ENCODE data around the gene DICER1. TPM values are rescaled to one million over a fixed set of nuclear protein-coding genes. Genes with fewer than 3 reads are reported as not detected.

Gene DICER1
- total and polyA plus RNA-seq, 2 experiments from 2014 or later, result 21.4 to 59.2 TPM

DNA sequence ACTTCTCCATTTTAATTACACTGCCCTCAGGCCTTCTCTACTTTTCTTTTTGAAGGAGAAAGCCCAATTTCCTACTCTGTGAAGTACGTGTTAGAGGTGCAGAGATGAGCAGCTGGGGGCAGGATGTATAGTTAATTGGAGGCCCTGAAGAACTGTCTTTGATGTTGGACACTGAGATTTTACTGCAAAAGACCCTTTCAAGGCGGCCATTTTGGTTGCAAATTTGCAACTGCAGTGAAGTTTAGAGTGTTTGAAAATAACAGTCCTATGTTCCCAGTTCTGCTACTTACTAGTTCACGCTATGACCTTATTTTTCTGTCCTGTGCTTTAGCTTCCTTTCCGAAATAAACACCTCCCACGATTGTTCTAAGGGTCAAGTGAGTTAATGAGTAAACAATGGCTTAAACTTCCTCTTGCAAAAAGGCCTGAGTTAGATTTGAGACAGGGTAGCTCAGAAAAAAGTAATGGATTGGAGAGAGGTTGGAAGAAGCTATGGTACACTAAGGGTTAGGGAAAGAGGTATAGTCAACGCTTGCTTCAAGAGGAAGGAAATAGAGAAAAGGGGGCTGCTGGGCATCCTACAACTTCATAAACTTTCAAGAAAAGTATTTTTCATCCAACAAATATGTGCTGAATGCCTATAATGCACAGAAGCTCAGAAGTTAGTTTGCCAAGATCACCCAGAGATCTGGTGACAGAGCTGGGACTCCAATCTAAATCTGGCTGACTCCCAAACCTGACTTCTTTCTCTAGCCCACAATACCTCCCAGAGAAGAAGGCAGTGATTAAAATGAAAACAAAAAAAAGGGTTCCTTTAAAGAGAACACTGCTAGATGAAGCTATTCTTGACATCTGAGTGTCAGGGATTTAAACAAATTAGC is 26.4 kb upstream of the DICER1 start:
- Mint-ChIP-seq H3K4me1 (peaks cover 27% of the 10 kb centered on the region), H3K27me3 (ENCODE audit: insufficient read depth, low read depth, poor library complexity) (no peaks in the 10 kb centered on the region), H3K36me3 (ENCODE audit: low read depth) (peaks cover 10% of the 10 kb centered on the region), H3K4me3 (no peak overlapping the region), H3K9me3 (peaks cover 16% of the 10 kb centered on the region; the same call in 2 of the 3 replicates), H3K27ac (no peak overlapping the region)
- no peak overlapping the region for H2AFZ ChIP-seq
- no peak overlapping the region for H3K4me3 ChIP-seq
- H3F3A ChIP-seq (replicated peaks; ENCODE audit: low read depth), result no peaks in the 10 kb centered on the region
- no peaks in the 10 kb centered on the region for H3K9me2 ChIP-seq (ENCODE audit: insufficient read depth)
- H3K79me2 ChIP-seq (replicated peaks; ENCODE audit: insufficient read depth), result no peaks in the 10 kb centered on the region
- ATAC-seq (no peak), DNase-seq (ENCODE audit: low spot score) (no peak)
- peaks cover 4% of the 10 kb centered on the region; the same call in 1 of the 2 replicates for H3K36me3 ChIP-seq (ENCODE audit: insufficient read depth)
- peaks cover 8% of the 10 kb centered on the region for H3K4me1 ChIP-seq (ENCODE audit: insufficient read depth)
- no peak overlapping the region for H3K27ac ChIP-seq (ENCODE audit: low read depth)
- no peak overlapping the region for H3K4me2 ChIP-seq
- no peak for TF ChIP-seq EZH2phosphoT487 (IDR thresholded peaks at IDR 0.05; ENCODE audit: unreplicated experiment)
- no peak for TF ChIP-seq JUNB (IDR thresholded peaks at IDR 0.05; ENCODE audit: unreplicated experiment)
- no peak for TF ChIP-seq CREB1 (CRISPR knock-in tag; IDR thresholded peaks at IDR 0.05; ENCODE audit: low read depth)
- no peak for TF ChIP-seq REST (IDR thresholded peaks at IDR 0.05; ENCODE audit: unreplicated experiment)
- TF ChIP-seq, protein P1, sequence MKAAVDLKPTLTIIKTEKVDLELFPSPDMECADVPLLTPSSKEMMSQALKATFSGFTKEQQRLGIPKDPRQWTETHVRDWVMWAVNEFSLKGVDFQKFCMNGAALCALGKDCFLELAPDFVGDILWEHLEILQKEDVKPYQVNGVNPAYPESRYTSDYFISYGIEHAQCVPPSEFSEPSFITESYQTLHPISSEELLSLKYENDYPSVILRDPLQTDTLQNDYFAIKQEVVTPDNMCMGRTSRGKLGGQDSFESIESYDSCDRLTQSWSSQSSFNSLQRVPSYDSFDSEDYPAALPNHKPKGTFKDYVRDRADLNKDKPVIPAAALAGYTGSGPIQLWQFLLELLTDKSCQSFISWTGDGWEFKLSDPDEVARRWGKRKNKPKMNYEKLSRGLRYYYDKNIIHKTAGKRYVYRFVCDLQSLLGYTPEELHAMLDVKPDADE (IDR thresholded peaks at IDR 0.05), result no peak
- no peaks in the 10 kb centered on the region for H4K20me1 ChIP-seq (replicated peaks; ENCODE audit: insufficient read depth)
- H3K27me3 ChIP-seq (ENCODE audit: insufficient read depth), result no peaks in the 10 kb centered on the region

GRCh38 chr14:95183082-95183481 is 25.8 kb upstream of the DICER1 start:
- Mint-ChIP-seq H3K4me3 (no peak overlapping the region), H3K9me3 (peaks cover 9% of the 10 kb centered on the region; the same call in 2 of the 3 replicates), H3K4me1 (peaks cover 27% of the 10 kb centered on the region), H3K27ac (no peak overlapping the region), H3K27me3 (ENCODE audit: insufficient read depth, low read depth, poor library complexity) (no peaks in the 10 kb centered on the region), H3K36me3 (ENCODE audit: low read depth) (peaks cover 8% of the 10 kb centered on the region)
- H3K79me2 ChIP-seq (replicated peaks; ENCODE audit: insufficient read depth), result no peaks in the 10 kb centered on the region
- no peak overlapping the region for H3K4me3 ChIP-seq
- no peak for ATAC-seq
- no peaks in the 10 kb centered on the region for H3K27me3 ChIP-seq (ENCODE audit: insufficient read depth)
- H3K4me2 ChIP-seq, result no peak overlapping the region
- H3K4me1 ChIP-seq (ENCODE audit: insufficient read depth), result peaks cover 8% of the 10 kb centered on the region
- H3K36me3 ChIP-seq (ENCODE audit: insufficient read depth), result peaks cover 2% of the 10 kb centered on the region; the same call in 1 of the 2 replicates
- H3K9me2 ChIP-seq (ENCODE audit: insufficient read depth), result no peaks in the 10 kb centered on the region
- no peak overlapping the region for H2AFZ ChIP-seq
- H3K27ac ChIP-seq (ENCODE audit: low read depth), result no peak overlapping the region
- H3F3A ChIP-seq (replicated peaks; ENCODE audit: low read depth), result no peaks in the 10 kb centered on the region
- H4K20me1 ChIP-seq (replicated peaks; ENCODE audit: insufficient read depth), result no peaks in the 10 kb centered on the region
- no peak for DNase-seq (ENCODE audit: low spot score)
- no peak for TF ChIP-seq ZNF331 (CRISPR knock-in tag; IDR thresholded peaks at IDR 0.05; ENCODE audit: low read depth)
- TF ChIP-seq, protein P2, sequence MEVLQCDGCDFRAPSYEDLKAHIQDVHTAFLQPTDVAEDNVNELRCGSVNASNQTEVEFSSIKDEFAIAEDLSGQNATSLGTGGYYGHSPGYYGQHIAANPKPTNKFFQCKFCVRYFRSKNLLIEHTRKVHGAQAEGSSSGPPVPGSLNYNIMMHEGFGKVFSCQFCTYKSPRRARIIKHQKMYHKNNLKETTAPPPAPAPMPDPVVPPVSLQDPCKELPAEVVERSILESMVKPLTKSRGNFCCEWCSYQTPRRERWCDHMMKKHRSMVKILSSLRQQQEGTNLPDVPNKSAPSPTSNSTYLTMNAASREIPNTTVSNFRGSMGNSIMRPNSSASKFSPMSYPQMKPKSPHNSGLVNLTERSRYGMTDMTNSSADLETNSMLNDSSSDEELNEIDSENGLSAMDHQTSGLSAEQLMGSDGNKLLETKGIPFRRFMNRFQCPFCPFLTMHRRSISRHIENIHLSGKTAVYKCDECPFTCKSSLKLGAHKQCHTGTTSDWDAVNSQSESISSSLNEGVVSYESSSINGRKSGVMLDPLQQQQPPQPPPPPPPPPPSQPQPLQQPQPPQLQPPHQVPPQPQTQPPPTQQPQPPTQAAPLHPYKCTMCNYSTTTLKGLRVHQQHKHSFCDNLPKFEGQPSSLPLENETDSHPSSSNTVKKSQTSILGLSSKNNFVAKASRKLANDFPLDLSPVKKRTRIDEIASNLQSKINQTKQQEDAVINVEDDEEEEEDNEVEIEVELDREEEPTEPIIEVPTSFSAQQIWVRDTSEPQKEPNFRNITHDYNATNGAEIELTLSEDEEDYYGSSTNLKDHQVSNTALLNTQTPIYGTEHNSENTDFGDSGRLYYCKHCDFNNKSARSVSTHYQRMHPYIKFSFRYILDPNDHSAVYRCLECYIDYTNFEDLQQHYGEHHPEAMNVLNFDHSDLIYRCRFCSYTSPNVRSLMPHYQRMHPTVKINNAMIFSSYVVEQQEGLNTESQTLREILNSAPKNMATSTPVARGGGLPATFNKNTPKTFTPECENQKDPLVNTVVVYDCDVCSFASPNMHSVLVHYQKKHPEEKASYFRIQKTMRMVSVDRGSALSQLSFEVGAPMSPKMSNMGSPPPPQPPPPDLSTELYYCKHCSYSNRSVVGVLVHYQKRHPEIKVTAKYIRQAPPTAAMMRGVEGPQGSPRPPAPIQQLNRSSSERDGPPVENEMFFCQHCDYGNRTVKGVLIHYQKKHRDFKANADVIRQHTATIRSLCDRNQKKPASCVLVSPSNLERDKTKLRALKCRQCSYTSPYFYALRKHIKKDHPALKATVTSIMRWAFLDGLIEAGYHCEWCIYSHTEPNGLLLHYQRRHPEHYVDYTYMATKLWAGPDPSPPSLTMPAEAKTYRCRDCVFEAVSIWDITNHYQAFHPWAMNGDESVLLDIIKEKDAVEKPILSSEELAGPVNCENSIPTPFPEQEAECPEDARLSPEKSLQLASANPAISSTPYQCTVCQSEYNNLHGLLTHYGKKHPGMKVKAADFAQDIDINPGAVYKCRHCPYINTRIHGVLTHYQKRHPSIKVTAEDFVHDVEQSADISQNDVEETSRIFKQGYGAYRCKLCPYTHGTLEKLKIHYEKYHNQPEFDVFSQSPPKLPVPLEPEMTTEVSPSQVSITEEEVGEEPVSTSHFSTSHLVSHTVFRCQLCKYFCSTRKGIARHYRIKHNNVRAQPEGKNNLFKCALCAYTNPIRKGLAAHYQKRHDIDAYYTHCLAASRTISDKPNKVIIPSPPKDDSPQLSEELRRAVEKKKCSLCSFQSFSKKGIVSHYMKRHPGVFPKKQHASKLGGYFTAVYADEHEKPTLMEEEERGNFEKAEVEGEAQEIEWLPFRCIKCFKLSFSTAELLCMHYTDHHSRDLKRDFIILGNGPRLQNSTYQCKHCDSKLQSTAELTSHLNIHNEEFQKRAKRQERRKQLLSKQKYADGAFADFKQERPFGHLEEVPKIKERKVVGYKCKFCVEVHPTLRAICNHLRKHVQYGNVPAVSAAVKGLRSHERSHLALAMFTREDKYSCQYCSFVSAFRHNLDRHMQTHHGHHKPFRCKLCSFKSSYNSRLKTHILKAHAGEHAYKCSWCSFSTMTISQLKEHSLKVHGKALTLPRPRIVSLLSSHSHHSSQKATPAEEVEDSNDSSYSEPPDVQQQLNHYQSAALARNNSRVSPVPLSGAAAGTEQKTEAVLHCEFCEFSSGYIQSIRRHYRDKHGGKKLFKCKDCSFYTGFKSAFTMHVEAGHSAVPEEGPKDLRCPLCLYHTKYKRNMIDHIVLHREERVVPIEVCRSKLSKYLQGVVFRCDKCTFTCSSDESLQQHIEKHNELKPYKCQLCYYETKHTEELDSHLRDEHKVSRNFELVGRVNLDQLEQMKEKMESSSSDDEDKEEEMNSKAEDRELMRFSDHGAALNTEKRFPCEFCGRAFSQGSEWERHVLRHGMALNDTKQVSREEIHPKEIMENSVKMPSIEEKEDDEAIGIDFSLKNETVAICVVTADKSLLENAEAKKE (CRISPR knock-in tag; IDR thresholded peaks at IDR 0.05), result no peak
- no peak for TF ChIP-seq STAT1 (IDR thresholded peaks at IDR 0.05; ENCODE audit: unreplicated experiment)
- TF ChIP-seq EZH2phosphoT487 (IDR thresholded peaks at IDR 0.05; ENCODE audit: unreplicated experiment), result no peak
- TF ChIP-seq CREB1 (CRISPR knock-in tag; IDR thresholded peaks at IDR 0.05; ENCODE audit: low read depth), result no peak
- TF ChIP-seq NANOG (IDR thresholded peaks at IDR 0.05; ENCODE audit: borderline replicate concordance), result no peak
